ENCODE data around the gene KRT72.

KRT72 gene

GRCh38 chr12:52539083-52539820 is 62.0 kb downstream of the KRT72 start:
- DNase-seq = no peak

- no peak for DNase-seq
Measured at GRCh38 chr12:52537101-52537500, 64.2 kb downstream of the KRT72 start.
